OCI-LY1 (cell line): ENCODE measurements around the gene CTNND2.

ENCODE experiments used
- EZH2 ChIP-seq: fragments of 200-600 bp; sonication (generic), shearing (Covaris generic); IDR thresholded peaks from 2 replicates; pipeline ENCODE4 v1.8.0; 2017; ENCODE audit warnings: borderline replicate concordance, mixed run types, mild to moderate bottlenecking, antibody characterized with exemption, low read length, moderate library complexity, mixed read lengths
- TF ChIP-seq, protein P1 (sequence below): fragments of 200-600 bp; sonication (generic), shearing (Covaris generic); IDR thresholded peaks from 2 replicates; pipeline ENCODE4 v1.5.1; 2017; ENCODE audit warnings: mild to moderate bottlenecking, antibody characterized with exemption, low read length, moderate library complexity, mixed read lengths

DNA sequence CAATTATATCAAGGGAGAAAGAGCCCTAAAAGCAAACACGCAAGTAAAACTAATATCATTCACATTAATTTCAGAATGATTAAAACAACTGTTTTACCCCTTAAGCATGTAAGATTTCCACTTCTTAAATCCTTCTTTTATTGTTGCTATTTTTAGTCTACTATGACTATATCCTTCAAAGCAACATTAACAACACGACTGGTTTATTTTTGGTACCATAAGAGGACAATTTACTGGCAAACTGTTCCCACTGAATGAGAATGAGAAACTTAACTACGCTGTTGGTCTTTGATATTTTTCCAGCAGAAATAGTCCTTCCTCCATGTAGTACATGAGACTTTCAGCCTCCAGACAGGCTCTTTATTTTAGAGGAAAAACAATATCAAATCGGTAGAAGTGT, 281.5 kb downstream of the CTNND2 start:
- TF ChIP-seq, protein P1, sequence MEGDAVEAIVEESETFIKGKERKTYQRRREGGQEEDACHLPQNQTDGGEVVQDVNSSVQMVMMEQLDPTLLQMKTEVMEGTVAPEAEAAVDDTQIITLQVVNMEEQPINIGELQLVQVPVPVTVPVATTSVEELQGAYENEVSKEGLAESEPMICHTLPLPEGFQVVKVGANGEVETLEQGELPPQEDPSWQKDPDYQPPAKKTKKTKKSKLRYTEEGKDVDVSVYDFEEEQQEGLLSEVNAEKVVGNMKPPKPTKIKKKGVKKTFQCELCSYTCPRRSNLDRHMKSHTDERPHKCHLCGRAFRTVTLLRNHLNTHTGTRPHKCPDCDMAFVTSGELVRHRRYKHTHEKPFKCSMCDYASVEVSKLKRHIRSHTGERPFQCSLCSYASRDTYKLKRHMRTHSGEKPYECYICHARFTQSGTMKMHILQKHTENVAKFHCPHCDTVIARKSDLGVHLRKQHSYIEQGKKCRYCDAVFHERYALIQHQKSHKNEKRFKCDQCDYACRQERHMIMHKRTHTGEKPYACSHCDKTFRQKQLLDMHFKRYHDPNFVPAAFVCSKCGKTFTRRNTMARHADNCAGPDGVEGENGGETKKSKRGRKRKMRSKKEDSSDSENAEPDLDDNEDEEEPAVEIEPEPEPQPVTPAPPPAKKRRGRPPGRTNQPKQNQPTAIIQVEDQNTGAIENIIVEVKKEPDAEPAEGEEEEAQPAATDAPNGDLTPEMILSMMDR = no peak
- no peak for TF ChIP-seq EZH2
